ENCODE measurements around the gene PLPPR1. TPM values are rescaled to one million over a fixed set of nuclear protein-coding genes. Genes with fewer than 3 reads are reported as not detected.

Gene PLPPR1
- total and polyA plus RNA-seq, 2 of the 4 experiments (the other 2 are of a cell fraction) = not detected

DNA sequence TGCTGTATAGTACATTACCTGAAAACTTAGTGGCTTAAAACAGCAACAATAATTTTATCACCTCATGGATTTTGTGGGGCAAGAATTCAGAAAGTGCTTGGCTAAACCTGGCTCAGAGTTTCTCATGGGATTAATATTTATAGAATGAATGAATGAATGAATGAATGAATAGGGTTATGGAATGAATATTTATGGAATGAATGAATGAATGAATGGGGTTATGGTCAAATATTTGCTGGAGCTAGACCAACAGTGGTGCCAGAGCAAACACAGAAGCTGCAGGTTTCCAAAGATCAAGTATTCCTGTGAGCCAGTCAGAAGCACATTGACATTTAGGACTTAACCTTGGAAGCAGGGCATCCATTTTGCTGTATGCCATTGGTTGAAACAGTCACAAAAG lies 35.7 kb downstream of the PLPPR1 start:
- no peak overlapping the region for H3K27ac ChIP-seq (ENCODE audit: insufficient read depth, low read length)
- no peak overlapping the region for H3K14ac ChIP-seq (replicated peaks; ENCODE audit: low read depth, low read length)
- no peak overlapping the region for H2AFZ ChIP-seq (replicated peaks; ENCODE audit: low read length, poor library complexity)
- H3K4me2 ChIP-seq (ENCODE audit: low read depth, low read length) = no peak overlapping the region
- ChIA-PET CTCF (no interaction called here), POLR2A (ENCODE audit: unreplicated experiment) (no interaction called here)
- H2BK20ac ChIP-seq (ENCODE audit: low read depth, low read length) = no peak overlapping the region
- H3K79me1 ChIP-seq (ENCODE audit: low read depth in 1 of 2, low read length in 2 of 2) = no peaks in the 10 kb centered on the region
- H3K4me1 ChIP-seq (ENCODE audit: control insufficient read depth, insufficient read depth, low read length) = no peaks in the 10 kb centered on the region
- H2BK120ac ChIP-seq (ENCODE audit: low read depth, low read length) = no peak overlapping the region
- no peaks in the 10 kb centered on the region for H3K27me3 ChIP-seq (ENCODE audit: control insufficient read depth, insufficient read depth, low read length)
- H4K20me1 ChIP-seq (ENCODE audit: insufficient read depth, low read length) = no peaks in the 10 kb centered on the region
- H4K8ac ChIP-seq (ENCODE audit: low read depth in 2 of 2, low read length in 2 of 2) = no peak overlapping the region
- dilution Hi-C loops (cut with HindIII; ENCODE audit: low sequenced_read_pairs, unreplicated experiment) = no loop called here
- no peaks in the 10 kb centered on the region for H3K36me3 ChIP-seq (ENCODE audit: control insufficient read depth, insufficient read depth, low read length)
- in situ Hi-C loops (cut with MboI; ENCODE audit: low sequenced_read_pairs) = no loop called here
- no peak overlapping the region for H3K23ac ChIP-seq (ENCODE audit: low read depth, low read length)
- no peaks in the 10 kb centered on the region for H3K9me1 ChIP-seq (ENCODE audit: insufficient read depth, low read length)
- H2AK5ac ChIP-seq (ENCODE audit: low read depth, low read length) = no peak overlapping the region
- no peak overlapping the region for H3K56ac ChIP-seq (ENCODE audit: extremely low read depth, insufficient read depth, low read length)
- H2BK5ac ChIP-seq (ENCODE audit: low read depth, low read length, poor library complexity, severe bottlenecking) = no peak overlapping the region
- BruUV-seq (replicated peaks) = no TSS peak
- H2BK15ac ChIP-seq (ENCODE audit: low read depth, low read length) = no peak overlapping the region
- H3K4ac ChIP-seq (ENCODE audit: low read depth, low read length) = no peak overlapping the region
- H3K4me3 ChIP-seq (ENCODE audit: insufficient read depth, low read depth, low read length) = no peak overlapping the region
- intact Hi-C loops (cut with micrococcal nuclease) = no loop called here
- no peak overlapping the region for H2AK9ac ChIP-seq (replicated peaks; ENCODE audit: low read depth, low read length, poor library complexity)
- H3K18ac ChIP-seq (ENCODE audit: low read depth, low read length) = no peak overlapping the region
- H3K9ac ChIP-seq (ENCODE audit: low read depth, low read length) = no peak overlapping the region
- DNase-seq = no peak
- H3K9me3 ChIP-seq (ENCODE audit: control insufficient read depth, insufficient read depth, low read length) = no peaks in the 10 kb centered on the region
- H4K5ac ChIP-seq (ENCODE audit: low read depth, low read length) = no peak overlapping the region
- TF ChIP-seq RCOR1 (IDR thresholded peaks at IDR 0.05; ENCODE audit: insufficient replicate concordance, low read length) = no peak
- H4K91ac ChIP-seq (ENCODE audit: insufficient read depth, low read depth, low read length) = no peak overlapping the region
- ATAC-seq (ENCODE audit: low read depth) = no peak
